Heart left ventricle (tissue), 16 donors: Measurements from ENCODE around the gene MSL1. TPM values are rescaled to one million over a fixed set of nuclear protein-coding genes. Genes with fewer than 3 reads are reported as not detected.
A peak's percentile ranks its signal among the peaks of the same experiment; 100 is the strongest.

Source experiments
- ATAC-seq, 4 donors: fragments of 200-7000 bp; cut with Tn5 transposase; one replicate each; pipeline ENCODE4 v1.9.1; 2020 to 2022; ENCODE audit warnings: moderate library complexity in 4 of 4, mild to moderate bottlenecking in 3 of 4, moderate number of reproducible peaks in 1 of 4
- DNase-seq, 5 donors: peaks; one replicate each; pipeline ENCODE4 v3.0.0-alpha.2; 2020
- H3K27ac ChIP-seq, 12 donors: fragments of 200-600 bp; sonication (generic) in 4 of 12; one replicate each; pipeline versions ENCODE4 v1.5.0 to v1.8.0; 2016 to 2022; ENCODE audit warnings: mild to moderate bottlenecking in 2 of 12
- H3K27me3 ChIP-seq, 9 donors: fragments of 200-600 bp; sonication (generic) in 2 of 9; one replicate each; pipeline versions ENCODE4 v1.5.1 to v1.8.0; 2016 to 2022; ENCODE audit warnings: mild to moderate bottlenecking in 3 of 9
- H3K36me3 ChIP-seq, 9 donors: fragments of 200-600 bp; sonication (generic) in 2 of 9; one replicate each; pipeline versions ENCODE4 v1.5.0 to v1.8.0; 2018 to 2022; ENCODE audit warnings: mild to moderate bottlenecking in 2 of 9
- H3K4me1 ChIP-seq, 12 donors: fragments of 200-600 bp; sonication (generic) in 4 of 12; one replicate each; pipeline versions ENCODE4 v1.5.0 to v1.8.0; 2016 to 2022; ENCODE audit warnings: mild to moderate bottlenecking in 3 of 12
- H3K4me3 ChIP-seq, 12 donors: fragments of 200-600 bp; sonication (generic) in 4 of 12; one replicate each; pipeline versions ENCODE4 v1.5.0 to v1.8.0; 2017 to 2022; ENCODE audit warnings: mild to moderate bottlenecking in 9 of 12, moderate library complexity in 4 of 12
- H3K9me3 ChIP-seq, 12 donors: fragments of 200-600 bp; sonication (generic) in 4 of 12; one replicate each; pipeline versions ENCODE4 v1.5.0 to v1.8.0; 2016 to 2022; ENCODE audit warnings: mild to moderate bottlenecking in 1 of 12
- POLR2A ChIP-seq, 2 donors: fragments of 450-650 bp; IDR thresholded peaks; one replicate each; pipeline ENCODE4 v1.6.1; 2017; ENCODE audit warnings: antibody characterized with exemption in 2 of 2, mild to moderate bottlenecking in 2 of 2, moderate library complexity in 2 of 2
- WGBS, 4 donors: extraction: QIAGEN DNeasy Blood & Tissue Kit in 2 of 4; methylation state at CpG; one replicate each; pipeline versions ENCODE4 v1.1.5 to v1.1.7; 2013 to 2018; 5-methylcytosine and 5-hydroxymethylcytosine counted together
- intact Hi-C, 10 donors: fragments of 100-400 bp; cut with DNase I; formaldehyde crosslinking; loops; one replicate each; pipeline versions ENCODE4 v1.11.1 to v1.14.2; 2022
- polyA plus RNA-seq, 2 donors: library from polyadenylated mRNA; stranded (reverse); fragments of 200-250 nt; gene quantifications; one replicate each; pipeline ENCODE4 v1.2.3, GENCODE V29; 2013
- total RNA-seq, 9 donors: library from RNA; depleted of rRNA in 2 of 9; stranded (reverse); fragments of >200 nt in 2 of 9; fragmentation: NEBNext Ultra II Directional in 3 of 9; extraction: Animal tissue kit (Norgen Biotek cat#: 25700) in 3 of 9; gene quantifications; one replicate each; pipeline versions ENCODE4 v1.1.0 to v1.2.4, GENCODE V29; 2016 to 2023
- TF ChIP-seq, protein P1 (sequence below), 12 donors: fragments of 200-600 bp; sonication (generic) in 4 of 12; IDR thresholded peaks; one replicate each; pipeline versions ENCODE4 v1.5.0 to v1.8.0; 2018 to 2022; ENCODE audit warnings: antibody characterized with exemption in 12 of 12, mild to moderate bottlenecking in 5 of 12
- donor health status: ischemic (EF 13 %, LVEDD 7.1; RV severe dilation, severe dysfunction).
- donor health status: healthy with polysubstance abuse.
- donor health status: DM: no; HTN: yes; CAD: no.
- donor health status: DM: no; HTN: no; CAD: no.
- donor health status: ischemic (EF 25% LVEDD 6.9; RV normal size, moderate dysfunction).
- donor health status: ischemic (EF 25% LVEDD 5.7; RV mildly dilated, moderate dysfunction).
- donor health status: healthy.
- donor health status: DM: yes; HTN: yes; CAD: no.
- donor health status: ischemic (EF 35%, LVEDD 5.7; RV mildly dilated, moderate dysfunction).
- donor health status: nonischemic (EF 11% LVEDD 7.7; RV severe dilation, severe dysfunction).
- donor health status: DM: yes; HTN: yes; CAD: no.
- donor health status: PGD.
- donor health status: ischemic (EF 29% LVEDD 5.4; RV normal size, mild dysfunction).
- donor health status: nonischemic (EF 23%, LVEDD 6.1; RV moderate dilation, normal function).

Gene MSL1
- total and polyA plus RNA-seq, 11 donors = 32.0 to 54.7 (median 45.1) TPM

DNA sequence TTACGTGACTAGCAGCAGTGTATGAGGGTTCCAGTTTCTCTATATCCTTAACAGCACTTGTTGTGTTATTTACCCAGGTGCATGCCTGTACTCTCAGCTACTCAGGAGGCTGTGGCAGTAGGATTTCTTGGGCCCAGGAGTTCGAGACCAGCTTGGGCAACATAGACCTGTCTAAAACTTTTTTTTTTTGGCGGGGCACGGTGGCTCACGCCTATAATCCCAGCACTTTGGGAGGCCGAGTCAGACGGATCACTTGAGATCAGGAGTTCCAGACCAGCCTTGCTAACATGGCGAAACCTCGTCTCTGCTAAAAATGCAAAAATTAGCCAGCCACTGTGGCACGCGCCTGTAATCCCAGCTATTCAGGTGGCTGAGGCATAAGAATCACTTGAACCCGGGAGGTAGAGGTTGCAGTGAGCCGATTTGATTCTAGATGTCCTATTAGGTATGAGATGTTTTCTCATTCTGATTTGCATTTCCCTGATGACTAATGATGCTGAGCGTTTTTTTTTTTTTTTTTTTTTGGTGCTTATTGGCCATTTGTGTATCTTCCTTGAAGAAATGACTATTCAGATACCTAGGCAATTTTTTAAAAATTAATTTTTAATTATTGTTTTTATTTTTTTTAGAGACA lies 31.9 kb downstream of the MSL1 start:
- DNase-seq (no peak), ATAC-seq (peak in 1 of 4 donors; percentile 38)
- Histone ChIP-seq H3K27me3 (no peaks in the 10 kb centered on the region), H3K4me1 (peaks cover 0 to 36% (median 11%) of the 10 kb centered on the region in 12 donors), H3K27ac (no peak overlapping the region), H3K9me3 (no peaks in the 10 kb centered on the region), H3K36me3 (peaks cover 0 to 84% (median 73%) of the 10 kb centered on the region in 9 donors), H3K4me3 (no peak overlapping the region)
- 88 to 93% (median 90%) methylated on average over 14 of the region's 14 CpGs for whole genome bisulfite sequencing, 4 donors
- no peak for TF ChIP-seq POLR2A (IDR thresholded peaks at IDR 0.05)
- intact Hi-C loops = no loop called here

DNA sequence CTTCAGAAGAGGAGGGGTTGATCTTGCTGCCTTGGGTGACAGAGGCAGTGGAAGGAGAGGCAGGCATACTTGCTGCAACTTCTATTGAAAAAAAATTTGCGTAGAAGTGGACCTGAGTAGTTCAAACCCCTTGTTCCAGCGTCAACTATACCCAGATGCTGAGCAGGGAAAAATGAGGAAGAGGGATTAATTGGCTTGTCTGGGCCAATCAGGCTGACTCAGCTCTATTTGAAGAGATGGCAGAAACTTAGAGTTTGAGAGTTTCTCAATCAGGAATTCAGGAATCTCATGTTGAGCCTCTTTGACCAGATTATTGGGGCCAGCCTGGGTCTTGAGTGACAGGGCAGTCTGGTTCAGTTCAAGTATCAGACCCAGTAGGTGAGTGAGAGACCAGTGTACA lies 36.2 kb downstream of the MSL1 start:
- intact Hi-C loops = no loop called here
- Histone ChIP-seq H3K36me3 (peaks cover 0 to 82% (median 64%) of the 10 kb centered on the region in 9 donors), H3K27ac (peak overlapping the region in 1 of 12 donors; percentile 50), H3K27me3 (no peaks in the 10 kb centered on the region), H3K4me1 (peaks cover 0 to 25% (median 7%) of the 10 kb centered on the region in 12 donors), H3K4me3 (no peak overlapping the region), H3K9me3 (no peaks in the 10 kb centered on the region)
- DNase-seq (no peak), ATAC-seq (no peak)
- WGBS, 4 donors = 83 to 91% (median 91%) methylated on average over 2 of the region's 2 CpGs
- TF ChIP-seq, protein P1, sequence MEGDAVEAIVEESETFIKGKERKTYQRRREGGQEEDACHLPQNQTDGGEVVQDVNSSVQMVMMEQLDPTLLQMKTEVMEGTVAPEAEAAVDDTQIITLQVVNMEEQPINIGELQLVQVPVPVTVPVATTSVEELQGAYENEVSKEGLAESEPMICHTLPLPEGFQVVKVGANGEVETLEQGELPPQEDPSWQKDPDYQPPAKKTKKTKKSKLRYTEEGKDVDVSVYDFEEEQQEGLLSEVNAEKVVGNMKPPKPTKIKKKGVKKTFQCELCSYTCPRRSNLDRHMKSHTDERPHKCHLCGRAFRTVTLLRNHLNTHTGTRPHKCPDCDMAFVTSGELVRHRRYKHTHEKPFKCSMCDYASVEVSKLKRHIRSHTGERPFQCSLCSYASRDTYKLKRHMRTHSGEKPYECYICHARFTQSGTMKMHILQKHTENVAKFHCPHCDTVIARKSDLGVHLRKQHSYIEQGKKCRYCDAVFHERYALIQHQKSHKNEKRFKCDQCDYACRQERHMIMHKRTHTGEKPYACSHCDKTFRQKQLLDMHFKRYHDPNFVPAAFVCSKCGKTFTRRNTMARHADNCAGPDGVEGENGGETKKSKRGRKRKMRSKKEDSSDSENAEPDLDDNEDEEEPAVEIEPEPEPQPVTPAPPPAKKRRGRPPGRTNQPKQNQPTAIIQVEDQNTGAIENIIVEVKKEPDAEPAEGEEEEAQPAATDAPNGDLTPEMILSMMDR (IDR thresholded peaks at IDR 0.05) = no peak
- TF ChIP-seq POLR2A (IDR thresholded peaks at IDR 0.05) = no peak

DNA sequence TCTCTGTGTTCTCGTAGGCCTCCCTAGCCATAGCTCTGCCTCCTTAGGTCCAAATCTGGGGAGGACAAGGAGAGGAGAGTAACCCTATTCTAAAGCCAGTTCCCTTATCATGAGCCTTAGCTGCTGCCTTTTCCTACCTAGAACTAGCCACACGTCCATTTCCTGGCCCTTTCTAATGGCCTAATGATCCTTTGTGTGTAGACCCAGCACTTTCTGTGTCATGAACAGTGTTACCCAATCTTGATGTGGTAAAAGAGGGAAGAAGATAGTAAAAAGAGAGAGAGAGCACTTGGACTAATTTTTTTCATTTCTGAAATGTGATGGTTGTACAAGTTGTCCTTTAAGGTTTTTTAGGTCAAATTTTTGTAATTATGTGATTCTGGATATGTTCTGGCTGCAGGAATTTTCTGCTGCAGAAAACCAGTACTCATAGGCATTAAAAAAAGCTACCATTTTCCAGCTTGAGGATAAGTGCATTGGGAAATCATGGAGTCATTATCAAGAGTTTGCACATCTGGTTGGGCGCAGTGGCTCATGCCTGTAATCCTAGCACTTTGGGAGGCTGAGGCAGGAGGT lies 36.8 kb downstream of the MSL1 start:
- Histone ChIP-seq H3K27me3 (no peaks in the 10 kb centered on the region), H3K36me3 (peaks cover 0 to 82% (median 64%) of the 10 kb centered on the region in 9 donors), H3K4me1 (peaks cover 0 to 25% (median 7%) of the 10 kb centered on the region in 12 donors), H3K9me3 (no peaks in the 10 kb centered on the region), H3K27ac (peak overlapping the region in 1 of 12 donors; percentile 50), H3K4me3 (no peak overlapping the region)
- no peak for TF ChIP-seq POLR2A (IDR thresholded peaks at IDR 0.05)
- TF ChIP-seq, protein P1 (IDR thresholded peaks at IDR 0.05) = no peak
- intact Hi-C loops = no loop called here
- ATAC-seq (peak in 1 of 4 donors; percentile 42), DNase-seq (no peak)
- WGBS, 4 donors = 77 to 87% (median 79%) methylated on average over 3 of the region's 3 CpGs

DNA sequence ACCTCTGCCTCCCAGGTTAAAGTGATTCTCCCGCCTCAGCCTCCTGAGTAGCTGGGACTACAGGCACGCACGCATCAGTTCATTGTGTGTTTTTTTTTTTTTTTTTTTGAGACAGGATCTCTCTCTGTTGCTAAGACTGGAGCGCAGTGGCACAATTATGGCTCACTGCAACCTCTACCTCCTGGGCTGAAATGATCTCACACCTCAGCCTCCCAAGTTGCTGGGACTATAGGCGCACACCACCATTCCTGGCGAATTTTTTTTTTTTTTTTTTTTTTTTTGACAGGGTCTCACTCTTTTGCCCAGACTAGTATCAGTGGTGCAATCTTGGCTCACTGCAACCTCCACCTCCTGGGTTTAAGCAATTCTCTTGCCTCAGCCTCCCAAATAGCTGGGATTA lies 37.7 kb downstream of the MSL1 start:
- 79 to 92% (median 86%) methylated on average over 6 of the region's 6 CpGs for WGBS, 4 donors
- Histone ChIP-seq H3K36me3 (peaks cover 0 to 82% (median 64%) of the 10 kb centered on the region in 9 donors), H3K4me3 (no peak overlapping the region), H3K27me3 (no peaks in the 10 kb centered on the region), H3K27ac (no peak overlapping the region), H3K4me1 (peaks cover 0 to 25% (median 7%) of the 10 kb centered on the region in 12 donors), H3K9me3 (no peaks in the 10 kb centered on the region)
- no peak for DNase-seq
- intact Hi-C loops = no loop called here
- no peak for ATAC-seq
- TF ChIP-seq, protein P1 (IDR thresholded peaks at IDR 0.05) = no peak
